K562 (cell line): ENCODE data around the gene LONP1. TPM values are rescaled to one million over a fixed set of nuclear protein-coding genes. Genes with fewer than 3 reads are reported as not detected.
A peak's percentile ranks its signal among the peaks of the same experiment; 100 is the strongest.

Experiments
- CAMTA2 ChIP-seq: fragments of 250-450 bp; sonication (Bioruptor Pico); conservative IDR thresholded peaks from 2 replicates; pipeline ENCODE4 v1.5.1; 2022
- CBX1 ChIP-seq: sonication (generic); IDR thresholded peaks from 2 replicates; pipeline ENCODE4 v1.6.1; 2016; ENCODE audit warnings: antibody characterized with exemption, low read depth, mild to moderate bottlenecking
- CREB1 ChIP-seq, 2 experiments: sonication (generic) in 1 of 2; formaldehyde crosslinking in 1 of 2; IDR thresholded peaks; 2 replicates each; pipeline versions ENCODE4 v1.6.1 to v1.8.0; 2012 to 2022; ENCODE audit warnings: inconsistent platforms in 1 of 2, mild to moderate bottlenecking in 1 of 2, missing genetic modification reagents in 1 of 2, moderate library complexity in 1 of 2
- ERF ChIP-seq: fragments of 450-650 bp; formaldehyde crosslinking; IDR thresholded peaks from 2 replicates; pipeline ENCODE4 v1.4.0; 2020; ENCODE audit warnings: mild to moderate bottlenecking, mixed read lengths
- FOSL1 ChIP-seq: fragments of 200-800 bp; sonication (Bioruptor generic); conservative IDR thresholded peaks from 2 replicates; pipeline ENCODE4 v1.6.1; 2016; ENCODE audit warnings: missing genetic modification characterization, missing compliant biosample characterization
- IRF2 ChIP-seq: sonication (generic); formaldehyde crosslinking; IDR thresholded peaks from 2 replicates; pipeline ENCODE4 v1.8.1; 2022; ENCODE audit warnings: mild to moderate bottlenecking, missing genetic modification reagents
- RHOXF2B ChIP-seq: fragments of 250-450 bp; sonication (Bioruptor Pico); conservative IDR thresholded peaks from 2 replicates; pipeline ENCODE4 v1.5.1; 2021
- TCF7 ChIP-seq: sonication (generic); IDR thresholded peaks from 2 replicates; pipeline ENCODE4 v1.6.1; 2016; ENCODE audit warnings: antibody characterized with exemption, borderline replicate concordance
- ZFPM2 ChIP-seq: fragments of 250-450 bp; sonication (Bioruptor Pico); IDR thresholded peaks from 2 replicates; pipeline ENCODE4 v1.5.1; 2022; ENCODE audit warnings: mild to moderate bottlenecking
- ZNF197 ChIP-seq: fragments of 200-800 bp; sonication (Bioruptor generic); IDR thresholded peaks from 2 replicates; pipeline ENCODE4 v1.6.1; 2016; ENCODE audit warnings: low read depth, missing genetic modification characterization, missing compliant biosample characterization
- polyA plus RNA-seq, 8 experiments: library from polyadenylated mRNA; depleted of rRNA in 4 of 8; stranded (reverse) in 5 of 8; unstranded in 3 of 8; fragments of >200 nt; fragmentation: Nextera tagmentation in 2 of 8; fragmentation: Illumina TruSeq in 1 of 8; extraction: Ambion mirVana in 2 of 8; extraction: Trizol in 1 of 8; gene quantifications; 2 replicates each; pipeline versions ENCODE4 v1.2.1 to v1.2.3, GENCODE V29; 2011 to 2014; ENCODE audit warnings: inconsistent platforms in 1 of 8, missing spikeins in 1 of 8
- total RNA-seq, 7 experiments: library from RNA; depleted of rRNA in 6 of 7; stranded (reverse); fragments of >200 nt in 6 of 7; fragmentation: Illumina TruSeq in 2 of 7; extraction: Trizol in 2 of 7; gene quantifications; 2 replicates each; pipeline versions ENCODE4 v1.2.1 to v1.2.3, GENCODE V29; 2011 to 2021; ENCODE audit warnings: low replicate concordance in 1 of 7
- TF ChIP-seq, protein P1 (sequence below): fragments of 250-450 bp; sonication (Bioruptor Pico); IDR thresholded peaks from 2 replicates; pipeline ENCODE4 v1.4.0; 2020; ENCODE audit warnings: mild to moderate bottlenecking, moderate library complexity
- TF ChIP-seq, protein P2 (sequence below): fragments of 450-650 bp; formaldehyde crosslinking; conservative IDR thresholded peaks from 2 replicates; pipeline ENCODE4 v1.4.0; 2022; ENCODE audit warnings: mild to moderate bottlenecking, missing genetic modification characterization
- TF ChIP-seq, protein P3 (sequence below): sonication (generic); formaldehyde crosslinking; IDR thresholded peaks from 2 replicates; pipeline ENCODE4 v1.8.0; 2022; ENCODE audit warnings: missing genetic modification reagents, mild to moderate bottlenecking, moderate library complexity, borderline replicate concordance
- TF ChIP-seq, protein P4 (sequence below), 2 experiments: fragments of 200-800 bp in 1 of 2; sonication (Bioruptor generic) in 1 of 2; sonication (generic) in 1 of 2; formaldehyde crosslinking in 1 of 2; IDR thresholded peaks in 1 of 2; conservative IDR thresholded peaks in 1 of 2; 2 replicates each; pipeline versions ENCODE4 v1.5.0 to v1.6.1; 2016 to 2020; ENCODE audit warnings: missing compliant biosample characterization in 1 of 2, missing genetic modification characterization in 1 of 2, missing genetic modification reagents in 1 of 2
- TF ChIP-seq, protein P5 (sequence below): sonication (generic); formaldehyde crosslinking; IDR thresholded peaks from 2 replicates; pipeline ENCODE4 v1.8.1; 2023; ENCODE audit warnings: mild to moderate bottlenecking, missing genetic modification reagents
- TF ChIP-seq, protein P6 (sequence below): fragments of 450-650 bp; IDR thresholded peaks from 2 replicates; pipeline ENCODE4 v1.6.1; 2016

The LONP1 gene
- total and polyA plus RNA-seq, 9 of the 15 experiments (the other 6 are each of a cell fraction or from before 2014, with no cell fraction given), result 1.1 to 238 (median 84.5) TPM

DNA sequence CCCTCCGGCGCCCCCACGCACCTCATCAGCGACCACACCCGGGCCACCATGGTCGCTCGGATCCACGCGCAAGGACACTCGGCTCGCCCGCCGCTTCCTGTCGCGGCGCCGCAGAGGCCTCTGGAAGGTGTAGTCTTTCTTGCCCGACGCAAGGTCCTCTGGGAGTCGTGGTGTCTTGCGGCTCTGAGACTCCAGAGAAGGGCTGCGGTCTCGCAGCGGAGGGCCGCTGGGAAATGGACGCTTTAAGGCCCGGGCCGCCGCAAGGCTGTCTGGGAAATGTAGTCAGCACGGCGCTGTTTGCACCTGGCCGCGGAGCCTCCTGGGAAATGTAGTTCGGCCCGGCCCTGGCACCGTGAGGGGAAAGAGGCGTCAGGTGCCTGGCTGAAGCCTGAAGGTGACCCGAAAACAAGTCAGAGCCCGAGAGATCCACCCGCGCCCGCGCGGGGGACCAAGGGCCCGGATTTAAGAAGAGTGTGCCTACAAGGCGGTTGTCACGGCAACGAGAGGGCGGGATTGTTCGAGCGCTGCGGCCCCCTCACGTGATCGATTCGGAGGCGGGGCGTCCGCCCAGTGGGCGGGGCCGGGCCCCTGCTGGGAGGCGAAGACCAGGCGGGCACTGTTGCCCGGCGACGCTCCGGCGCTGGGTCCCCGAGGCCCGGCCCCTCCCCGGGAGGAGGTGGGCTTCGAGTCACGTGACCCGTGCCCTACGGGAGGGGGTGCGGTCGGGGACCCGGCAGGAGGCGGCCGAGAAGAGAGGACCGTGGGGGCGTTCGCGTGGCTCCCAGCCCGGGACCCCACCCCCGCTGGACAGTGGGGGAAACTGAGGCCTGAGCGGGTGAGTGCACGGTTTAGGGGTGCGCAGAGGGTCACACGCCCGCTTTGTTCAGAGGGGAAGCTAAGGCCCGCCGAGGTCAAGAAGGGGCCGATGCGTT lies 39.2 kb downstream of the LONP1 start, which contains the start of the genes HSD11B1L and MICOS13 (continued):
- TF ChIP-seq, protein P1, sequence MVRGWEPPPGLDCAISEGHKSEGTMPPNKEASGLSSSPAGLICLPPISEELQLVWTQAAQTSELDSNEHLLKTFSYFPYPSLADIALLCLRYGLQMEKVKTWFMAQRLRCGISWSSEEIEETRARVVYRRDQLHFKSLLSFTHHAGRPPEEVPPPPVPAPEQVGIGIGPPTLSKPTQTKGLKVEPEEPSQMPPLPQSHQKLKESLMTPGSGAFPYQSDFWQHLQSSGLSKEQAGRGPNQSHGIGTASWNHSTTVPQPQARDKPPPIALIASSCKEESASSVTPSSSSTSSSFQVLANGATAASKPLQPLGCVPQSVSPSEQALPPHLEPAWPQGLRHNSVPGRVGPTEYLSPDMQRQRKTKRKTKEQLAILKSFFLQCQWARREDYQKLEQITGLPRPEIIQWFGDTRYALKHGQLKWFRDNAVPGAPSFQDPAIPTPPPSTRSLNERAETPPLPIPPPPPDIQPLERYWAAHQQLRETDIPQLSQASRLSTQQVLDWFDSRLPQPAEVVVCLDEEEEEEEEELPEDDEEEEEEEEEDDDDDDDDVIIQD (CRISPR knock-in tag), result no peak
- no peak for TF ChIP-seq IRF2
- peak; percentile 54 for TF ChIP-seq FOSL1 (tag)
- TF ChIP-seq, protein P2, sequence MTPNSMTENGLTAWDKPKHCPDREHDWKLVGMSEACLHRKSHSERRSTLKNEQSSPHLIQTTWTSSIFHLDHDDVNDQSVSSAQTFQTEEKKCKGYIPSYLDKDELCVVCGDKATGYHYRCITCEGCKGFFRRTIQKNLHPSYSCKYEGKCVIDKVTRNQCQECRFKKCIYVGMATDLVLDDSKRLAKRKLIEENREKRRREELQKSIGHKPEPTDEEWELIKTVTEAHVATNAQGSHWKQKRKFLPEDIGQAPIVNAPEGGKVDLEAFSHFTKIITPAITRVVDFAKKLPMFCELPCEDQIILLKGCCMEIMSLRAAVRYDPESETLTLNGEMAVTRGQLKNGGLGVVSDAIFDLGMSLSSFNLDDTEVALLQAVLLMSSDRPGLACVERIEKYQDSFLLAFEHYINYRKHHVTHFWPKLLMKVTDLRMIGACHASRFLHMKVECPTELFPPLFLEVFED, result peak; percentile 59; the same call in 1 of the 2 replicates
- peak; percentile 29; the same call in 1 of the 2 replicates for TF ChIP-seq TCF7
- no peak for TF ChIP-seq ZFPM2 (CRISPR knock-in tag)
- TF ChIP-seq, protein P3, sequence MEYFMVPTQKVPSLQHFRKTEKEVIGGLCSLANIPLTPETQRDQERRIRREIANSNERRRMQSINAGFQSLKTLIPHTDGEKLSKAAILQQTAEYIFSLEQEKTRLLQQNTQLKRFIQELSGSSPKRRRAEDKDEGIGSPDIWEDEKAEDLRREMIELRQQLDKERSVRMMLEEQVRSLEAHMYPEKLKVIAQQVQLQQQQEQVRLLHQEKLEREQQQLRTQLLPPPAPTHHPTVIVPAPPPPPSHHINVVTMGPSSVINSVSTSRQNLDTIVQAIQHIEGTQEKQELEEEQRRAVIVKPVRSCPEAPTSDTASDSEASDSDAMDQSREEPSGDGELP (CRISPR knock-in tag), result peak; percentile 92
- TF ChIP-seq ERF (CRISPR knock-in tag), result 0 out of 2 replicates have a peak, but pooled peaks have one; percentile 20
- TF ChIP-seq CREB1 (IDR thresholded peaks at IDR 0.05), result peak; percentile 93
- TF ChIP-seq CREB1 (CRISPR knock-in tag; IDR thresholded peaks at IDR 0.05), result peak; percentile 92
- no peak for TF ChIP-seq RHOXF2B (CRISPR knock-in tag)
- TF ChIP-seq, protein P4, sequence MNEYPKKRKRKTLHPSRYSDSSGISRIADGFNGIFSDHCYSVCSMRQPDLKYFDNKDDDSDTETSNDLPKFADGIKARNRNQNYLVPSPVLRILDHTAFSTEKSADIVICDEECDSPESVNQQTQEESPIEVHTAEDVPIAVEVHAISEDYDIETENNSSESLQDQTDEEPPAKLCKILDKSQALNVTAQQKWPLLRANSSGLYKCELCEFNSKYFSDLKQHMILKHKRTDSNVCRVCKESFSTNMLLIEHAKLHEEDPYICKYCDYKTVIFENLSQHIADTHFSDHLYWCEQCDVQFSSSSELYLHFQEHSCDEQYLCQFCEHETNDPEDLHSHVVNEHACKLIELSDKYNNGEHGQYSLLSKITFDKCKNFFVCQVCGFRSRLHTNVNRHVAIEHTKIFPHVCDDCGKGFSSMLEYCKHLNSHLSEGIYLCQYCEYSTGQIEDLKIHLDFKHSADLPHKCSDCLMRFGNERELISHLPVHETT (CRISPR knock-in tag; conservative IDR thresholded peaks at IDR 0.05 in 1 of 2, IDR thresholded peaks at IDR 0.05 in 1 of 2), result peak in 1 of 2 experiments; percentile 94; a peak in 2 of 4 replicates
- TF ChIP-seq, protein P5, sequence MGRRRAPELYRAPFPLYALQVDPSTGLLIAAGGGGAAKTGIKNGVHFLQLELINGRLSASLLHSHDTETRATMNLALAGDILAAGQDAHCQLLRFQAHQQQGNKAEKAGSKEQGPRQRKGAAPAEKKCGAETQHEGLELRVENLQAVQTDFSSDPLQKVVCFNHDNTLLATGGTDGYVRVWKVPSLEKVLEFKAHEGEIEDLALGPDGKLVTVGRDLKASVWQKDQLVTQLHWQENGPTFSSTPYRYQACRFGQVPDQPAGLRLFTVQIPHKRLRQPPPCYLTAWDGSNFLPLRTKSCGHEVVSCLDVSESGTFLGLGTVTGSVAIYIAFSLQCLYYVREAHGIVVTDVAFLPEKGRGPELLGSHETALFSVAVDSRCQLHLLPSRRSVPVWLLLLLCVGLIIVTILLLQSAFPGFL (CRISPR knock-in tag), result no peak
- TF ChIP-seq ZNF197 (CRISPR knock-in tag), result peak; percentile 89; the same call in 1 of the 2 replicates
- TF ChIP-seq CAMTA2 (CRISPR knock-in tag), result no peak
- TF ChIP-seq, protein P6, sequence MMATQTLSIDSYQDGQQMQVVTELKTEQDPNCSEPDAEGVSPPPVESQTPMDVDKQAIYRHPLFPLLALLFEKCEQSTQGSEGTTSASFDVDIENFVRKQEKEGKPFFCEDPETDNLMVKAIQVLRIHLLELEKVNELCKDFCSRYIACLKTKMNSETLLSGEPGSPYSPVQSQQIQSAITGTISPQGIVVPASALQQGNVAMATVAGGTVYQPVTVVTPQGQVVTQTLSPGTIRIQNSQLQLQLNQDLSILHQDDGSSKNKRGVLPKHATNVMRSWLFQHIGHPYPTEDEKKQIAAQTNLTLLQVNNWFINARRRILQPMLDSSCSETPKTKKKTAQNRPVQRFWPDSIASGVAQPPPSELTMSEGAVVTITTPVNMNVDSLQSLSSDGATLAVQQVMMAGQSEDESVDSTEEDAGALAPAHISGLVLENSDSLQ, result no peak
- peak; percentile 46; the same call in 1 of the 2 replicates for TF ChIP-seq CBX1
